GM18499 (cell line): ENCODE measurements around the gene REEP2.
"Not testable (repeated sequence)": the region's sequence is repeated elsewhere in the genome, so short reads cannot be mapped to it uniquely, and the experiment has no call there.

ENCODE experiments used
- ATAC-seq: cut with Tn5 transposase; IDR thresholded peaks from one replicate; pipeline ENCODE4 v1.9.1; 2021; ENCODE audit warnings: moderate number of reproducible peaks; ENCODE audit not compliant: insufficient read depth, unreplicated experiment

The REEP2 gene

GRCh38 chr5:138438724-138439476 lies at the start of gene REEP2:
TSS of gene REEP2 (plus strand) at chr5:138439057. CDS start at chr5:138439209, 152 bp downstream.
- ATAC-seq, result no peak

- no peak for ATAC-seq
Observed at GRCh38 chr5:138389332-138389731, 49.5 kb upstream of the REEP2 start.

DNA sequence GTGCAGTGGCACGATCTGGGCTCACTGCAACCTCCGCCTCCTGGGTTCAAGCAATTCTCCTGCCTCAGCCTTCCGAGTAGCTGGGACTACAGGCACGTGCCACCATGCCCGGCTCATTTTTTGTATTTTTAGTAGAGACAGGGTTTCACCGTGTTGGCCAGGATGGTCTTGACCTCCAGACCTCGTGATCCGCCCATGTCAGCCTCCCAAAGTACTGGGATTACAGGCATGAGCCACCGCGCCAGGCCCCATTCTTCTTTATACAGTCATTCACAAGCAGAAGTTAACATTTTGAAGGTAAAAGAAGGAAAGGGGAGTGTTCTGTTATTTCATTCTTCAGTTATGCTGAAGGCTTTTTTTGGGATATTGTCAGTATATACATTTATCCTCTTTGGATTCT lies 48.9 kb upstream of the REEP2 start:
- ATAC-seq, result not testable (repeated sequence)

DNA sequence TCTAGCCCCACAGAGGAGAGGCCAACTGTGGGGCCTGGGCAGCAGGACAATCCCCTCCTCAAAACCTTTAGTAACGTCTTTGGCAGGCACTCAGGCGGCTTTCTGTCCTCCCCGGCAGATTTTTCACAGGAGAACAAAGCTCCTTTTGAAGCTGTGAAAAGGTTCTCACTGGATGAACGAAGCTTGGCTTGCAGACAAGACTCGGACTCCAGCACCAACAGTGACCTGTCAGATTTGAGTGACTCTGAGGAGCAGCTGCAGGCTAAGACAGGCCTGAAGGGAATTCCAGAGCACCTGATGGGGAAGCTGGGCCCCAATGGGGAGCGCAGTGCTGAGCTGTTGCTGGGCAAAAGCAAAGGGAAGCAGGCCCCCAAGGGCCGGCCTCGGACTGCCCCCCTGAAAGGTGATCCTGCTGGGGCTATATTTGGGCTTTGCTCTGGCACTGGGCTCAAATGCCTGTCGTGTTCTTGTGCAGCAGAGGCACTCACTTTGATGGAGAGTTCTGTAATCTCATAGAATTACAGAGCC lies 46.9 kb upstream of the REEP2 start:
- ATAC-seq, result no peak

- ATAC-seq, result no peak
Observed at GRCh38 chr5:138402640-138403039, 36.2 kb upstream of the REEP2 start.

GRCh38 chr5:138408023-138408422 lies 30.8 kb upstream of the REEP2 start:
- no peak for ATAC-seq

- ATAC-seq, result not testable (repeated sequence)
Observed at GRCh38 chr5:138410996-138411640, 27.7 kb upstream of the REEP2 start.

GRCh38 chr5:138418444-138418843 lies 20.4 kb upstream of the REEP2 start:
- ATAC-seq, result no peak

- ATAC-seq, result no peak
Observed at GRCh38 chr5:138425079-138425478, 13.8 kb upstream of the REEP2 start.

- ATAC-seq, result no peak
Observed at GRCh38 chr5:138435943-138436342, 2.9 kb upstream of the REEP2 start.

- ATAC-seq, result no peak
Observed at GRCh38 chr5:138438003-138438723, 694 bp upstream of the REEP2 start.

GRCh38 chr5:138439477-138440158 lies 761 bp downstream of the REEP2 start:
- no peak for ATAC-seq

- ATAC-seq, result no peak
Observed at GRCh38 chr5:138440159-138441073, 1.6 kb downstream of the REEP2 start.

DNA sequence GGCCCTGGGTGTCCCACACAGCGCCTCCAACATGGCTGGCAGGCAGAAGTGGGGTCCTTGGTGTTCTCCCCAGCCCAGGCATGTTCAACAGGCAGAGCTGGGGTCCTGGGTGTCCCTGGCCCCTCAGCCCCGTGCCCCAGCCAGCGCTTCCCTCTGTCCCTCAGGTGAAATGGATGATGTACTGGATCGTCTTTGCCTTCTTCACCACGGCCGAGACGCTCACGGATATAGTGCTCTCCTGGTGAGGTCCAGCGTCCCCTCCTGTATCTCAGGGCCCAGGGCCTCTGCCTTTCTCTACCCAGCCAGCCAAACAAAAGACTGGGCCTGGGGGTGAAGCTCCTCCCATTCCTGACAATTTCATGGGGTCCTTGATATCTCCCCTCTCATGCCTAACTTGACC lies 2.4 kb downstream of the REEP2 start:
- ATAC-seq, result no peak

DNA sequence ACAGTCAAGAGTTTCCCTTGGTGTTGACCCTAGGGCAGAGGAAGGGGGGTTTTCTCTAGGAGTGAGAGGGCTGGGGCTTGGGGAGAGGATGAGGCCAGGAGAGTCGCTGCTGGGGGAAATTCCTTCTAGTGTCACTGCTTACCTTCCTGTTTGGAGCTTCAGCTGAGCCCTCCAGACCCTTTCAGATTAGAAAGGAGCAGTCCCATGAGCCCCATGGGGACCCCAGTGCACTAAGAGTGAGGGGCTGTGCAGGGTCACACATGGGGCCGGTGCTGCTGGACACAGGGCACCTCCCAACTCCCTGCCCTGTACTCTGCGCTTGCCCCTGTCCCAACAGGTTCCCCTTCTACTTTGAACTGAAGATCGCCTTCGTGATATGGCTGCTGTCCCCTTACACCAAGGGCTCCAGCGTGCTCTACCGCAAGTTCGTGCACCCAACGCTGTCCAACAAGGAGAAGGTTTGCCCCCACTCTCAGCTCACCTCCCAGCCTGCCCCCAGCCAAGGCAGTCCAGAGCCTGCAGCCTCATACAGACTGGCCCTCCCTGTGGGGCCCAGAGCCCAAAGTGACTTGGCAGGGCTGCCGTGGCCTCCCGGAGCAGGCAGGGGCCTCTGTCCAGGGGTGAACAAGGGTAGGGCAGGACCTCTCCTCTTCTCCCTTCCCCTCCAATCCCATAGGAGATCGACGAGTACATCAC lies 5.4 kb downstream of the REEP2 start:
- no peak for ATAC-seq

- no peak for ATAC-seq
Observed at GRCh38 chr5:138444774-138445546, 6.1 kb downstream of the REEP2 start.

- ATAC-seq, result no peak
Observed at GRCh38 chr5:138445547-138446271, 6.9 kb downstream of the REEP2 start.
